GM12873 (cell line): ENCODE data around the gene SLC6A19.

Experiments
- TF ChIP-seq, protein P1 (sequence below): IDR thresholded peaks from 2 replicates; pipeline ENCODE4 v1.5.1; 2012; ENCODE audit warnings: low read depth, mild to moderate bottlenecking, moderate library complexity, low read length, control low read depth; ENCODE audit not compliant: insufficient read depth; ENCODE audit errors: missing control alignments

The SLC6A19 gene

GRCh38 chr5:1173485-1174070 lies 27.8 kb upstream of the SLC6A19 start:
- TF ChIP-seq, protein P1, sequence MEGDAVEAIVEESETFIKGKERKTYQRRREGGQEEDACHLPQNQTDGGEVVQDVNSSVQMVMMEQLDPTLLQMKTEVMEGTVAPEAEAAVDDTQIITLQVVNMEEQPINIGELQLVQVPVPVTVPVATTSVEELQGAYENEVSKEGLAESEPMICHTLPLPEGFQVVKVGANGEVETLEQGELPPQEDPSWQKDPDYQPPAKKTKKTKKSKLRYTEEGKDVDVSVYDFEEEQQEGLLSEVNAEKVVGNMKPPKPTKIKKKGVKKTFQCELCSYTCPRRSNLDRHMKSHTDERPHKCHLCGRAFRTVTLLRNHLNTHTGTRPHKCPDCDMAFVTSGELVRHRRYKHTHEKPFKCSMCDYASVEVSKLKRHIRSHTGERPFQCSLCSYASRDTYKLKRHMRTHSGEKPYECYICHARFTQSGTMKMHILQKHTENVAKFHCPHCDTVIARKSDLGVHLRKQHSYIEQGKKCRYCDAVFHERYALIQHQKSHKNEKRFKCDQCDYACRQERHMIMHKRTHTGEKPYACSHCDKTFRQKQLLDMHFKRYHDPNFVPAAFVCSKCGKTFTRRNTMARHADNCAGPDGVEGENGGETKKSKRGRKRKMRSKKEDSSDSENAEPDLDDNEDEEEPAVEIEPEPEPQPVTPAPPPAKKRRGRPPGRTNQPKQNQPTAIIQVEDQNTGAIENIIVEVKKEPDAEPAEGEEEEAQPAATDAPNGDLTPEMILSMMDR, result no peak

DNA sequence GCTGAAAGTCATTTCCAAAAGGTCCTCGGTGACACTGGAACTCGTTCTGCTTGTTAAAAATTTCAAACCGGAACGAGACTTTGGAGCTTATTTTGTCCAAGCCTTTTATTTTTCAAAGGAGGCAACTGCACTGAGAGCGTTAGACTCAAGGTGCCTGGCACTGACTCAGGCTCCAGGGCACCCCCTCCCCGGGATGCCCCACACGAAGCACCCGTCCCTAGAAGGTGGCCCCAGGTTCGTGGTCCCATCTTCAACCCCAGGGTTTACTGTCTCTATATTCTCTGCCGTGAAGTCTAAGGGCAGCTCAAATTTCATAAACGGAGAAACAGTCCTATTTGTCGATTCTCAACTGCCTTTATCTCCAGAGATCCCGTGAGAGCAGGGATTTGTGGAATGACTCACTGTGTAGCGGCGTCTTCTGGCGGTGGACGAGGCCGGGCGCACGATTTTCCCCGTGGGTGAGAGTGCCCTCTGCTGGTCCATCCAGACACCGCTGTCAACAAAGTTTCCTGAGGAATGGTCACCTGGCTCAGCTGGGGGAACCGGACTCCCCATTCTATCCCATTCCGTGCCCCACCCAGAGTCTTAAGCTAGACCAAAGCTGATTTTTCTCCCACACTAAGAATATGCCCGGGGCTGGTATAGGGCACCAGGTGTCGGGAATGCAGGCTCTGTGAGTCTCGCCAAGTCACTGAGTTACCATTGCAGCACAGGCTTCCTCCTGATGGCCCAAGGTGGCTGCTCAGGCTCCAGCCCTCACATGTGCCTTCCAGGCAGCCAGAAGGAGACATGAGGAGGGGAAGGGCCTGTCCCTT lies 27.1 kb upstream of the SLC6A19 start:
- TF ChIP-seq, protein P1, result peak; percentile 76

- TF ChIP-seq, protein P1, result no peak
Measured at GRCh38 chr5:1175015-1175414, 26.4 kb upstream of the SLC6A19 start.

- TF ChIP-seq, protein P1, result no peak
Measured at GRCh38 chr5:1175801-1176472, 25.5 kb upstream of the SLC6A19 start.

DNA sequence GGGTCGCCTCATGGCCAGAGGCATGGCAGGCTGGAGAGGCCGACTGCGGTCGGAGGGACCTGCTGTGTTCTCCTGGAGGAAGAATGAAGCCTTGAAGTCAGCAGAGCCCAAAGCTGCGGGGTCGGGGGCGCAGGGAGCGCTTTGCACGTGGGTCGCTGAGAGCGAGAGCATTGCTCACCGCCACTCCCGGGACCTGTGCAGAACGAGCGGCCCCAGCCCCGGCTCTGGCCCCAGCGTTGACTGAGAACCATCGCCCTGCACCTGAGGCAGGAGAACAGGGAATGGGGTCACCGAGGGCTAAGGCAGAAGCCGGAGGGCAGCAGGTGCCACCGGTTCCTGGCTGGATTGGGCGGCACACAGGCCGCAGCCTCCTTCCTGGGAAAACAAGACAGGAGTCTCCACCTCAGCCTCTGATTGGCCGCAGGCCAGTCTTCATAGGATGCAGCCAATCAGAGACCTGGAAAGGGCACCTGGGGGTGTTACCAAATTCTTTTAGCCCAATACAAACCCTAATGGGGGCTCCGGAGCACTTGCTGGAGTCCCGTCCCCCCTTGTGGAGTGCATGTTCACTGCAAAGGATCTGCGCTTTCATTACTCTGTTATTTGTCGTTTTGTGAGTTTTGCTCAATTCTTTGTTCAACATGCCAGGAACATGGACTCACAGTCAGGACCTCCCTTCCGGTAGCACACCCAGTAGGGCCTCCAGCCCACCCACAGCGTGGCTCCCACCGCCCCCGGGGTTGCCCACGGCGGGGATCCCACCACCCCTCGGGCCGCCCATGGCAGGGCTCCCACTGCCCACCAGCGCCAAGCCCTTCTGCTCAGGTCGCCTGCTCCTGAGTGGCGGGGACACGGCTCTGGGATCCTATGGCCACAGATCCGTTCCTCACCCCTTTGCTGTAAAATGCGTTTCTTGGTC lies 24.7 kb upstream of the SLC6A19 start:
- TF ChIP-seq, protein P1, result no peak

- TF ChIP-seq, protein P1, result no peak
Measured at GRCh38 chr5:1177826-1178528, 23.4 kb upstream of the SLC6A19 start.
